Endodermal cell (in vitro differentiated cells): ENCODE data around the gene RNASEH2A. TPM values are rescaled to one million over a fixed set of nuclear protein-coding genes. Genes with fewer than 3 reads are reported as not detected.
A peak's percentile ranks its signal among the peaks of the same experiment; 100 is the strongest.

Source experiments
- DNase-seq: peaks from one replicate; pipeline ENCODE4 v3.0.0-alpha.2; 2017
- H3K27ac ChIP-seq: 2 replicates; pipeline ENCODE4 v1.5.1; 2013; ENCODE audit warnings: mild to moderate bottlenecking, low read depth, low read length, moderate library complexity
- H3K27me3 ChIP-seq: 2 replicates; pipeline ENCODE4 v1.6.1; 2013; ENCODE audit warnings: mild to moderate bottlenecking, low read length, moderate library complexity; ENCODE audit not compliant: insufficient read depth, control insufficient read depth, poor library complexity, severe bottlenecking
- H3K36me3 ChIP-seq: 2 replicates; pipeline ENCODE4 v1.7.0; 2013; ENCODE audit warnings: mild to moderate bottlenecking, low read length, moderate library complexity; ENCODE audit not compliant: control insufficient read depth, insufficient read depth
- H3K4me1 ChIP-seq: one replicate; pipeline ENCODE4 v1.7.0; 2013; ENCODE audit warnings: low read length; ENCODE audit not compliant: control insufficient read depth, insufficient read depth
- H3K4me3 ChIP-seq: 2 replicates; pipeline ENCODE4 v1.5.1; 2013; ENCODE audit warnings: mild to moderate bottlenecking, low read length, moderate library complexity
- H3K9ac ChIP-seq: 2 replicates; pipeline ENCODE4 v1.6.1; 2013; ENCODE audit warnings: mild to moderate bottlenecking, low read length, moderate library complexity; ENCODE audit not compliant: poor library complexity, severe bottlenecking; ENCODE audit errors: extremely low read depth
- H3K9me3 ChIP-seq: 2 replicates; pipeline ENCODE4 v1.6.1; 2013; ENCODE audit warnings: mild to moderate bottlenecking, low read length, moderate library complexity; ENCODE audit not compliant: control insufficient read depth
- H3K27ac Mint-ChIP-seq: 2 replicates; pipeline ENCODE4 v1.8.0; 2020; ENCODE audit warnings: mixed read lengths
- H3K27me3 Mint-ChIP-seq: 2 replicates; pipeline ENCODE4 v1.8.0; 2021; ENCODE audit warnings: mild to moderate bottlenecking, mixed read lengths; ENCODE audit not compliant: insufficient read depth
- H3K36me3 Mint-ChIP-seq: 2 replicates; pipeline ENCODE4 v1.8.0; 2020; ENCODE audit warnings: low read depth, mixed read lengths
- H3K4me1 Mint-ChIP-seq: 2 replicates; pipeline ENCODE4 v1.8.0; 2020; ENCODE audit warnings: mixed read lengths
- H3K4me3 Mint-ChIP-seq: 2 replicates; pipeline ENCODE4 v1.8.0; 2020; ENCODE audit warnings: mild to moderate bottlenecking, moderate library complexity, mixed read lengths
- H3K9me3 Mint-ChIP-seq: 2 replicates; pipeline ENCODE4 v1.8.0; 2020; ENCODE audit warnings: mild to moderate bottlenecking, mixed read lengths
- CTCF ChIP-seq: fragments of 200-600 bp; sonication (generic); conservative IDR thresholded peaks from 2 replicates; pipeline ENCODE4 v1.5.0; 2021; ENCODE audit warnings: antibody characterized with exemption, mild to moderate bottlenecking
- WGBS, 2 experiments: methylation state at CpG; one replicate each; pipeline versions ENCODE4 v1.1.5 to v1.1.7; 2013; ENCODE audit warnings: missing lambda C conversion rate in 2 of 2, mixed read lengths in 1 of 2; ENCODE audit not compliant: insufficient coverage in 1 of 2, insufficient read length in 1 of 2; 5-methylcytosine and 5-hydroxymethylcytosine counted together
- total RNA-seq, 2 donors: library from RNA; stranded (reverse); fragmentation: NEBNext Ultra II Directional in 1 of 2; extraction: Animal tissue kit (Norgen Biotek cat#: 25700) in 1 of 2; gene quantifications; 2 replicates in 1 of 2; 3 replicates in 1 of 2; pipeline ENCODE4 v1.2.1, GENCODE V29; 2021

Gene RNASEH2A
- total RNA-seq, 2 donors from 2014 or later: 51.0 to 97.1 TPM

- H3K4me3 ChIP-seq: peak overlapping the region; percentile 82
- Mint-ChIP-seq H3K27ac (no peak overlapping the region), H3K36me3 (peaks cover 12% of the 10 kb centered on the region), H3K27me3 (no peaks in the 10 kb centered on the region), H3K9me3 (no peaks in the 10 kb centered on the region), H3K4me3 (peak overlapping the region; percentile 59), H3K4me1 (peaks cover 22% of the 10 kb centered on the region)
- H3K36me3 ChIP-seq: no peaks in the 10 kb centered on the region
- no peaks in the 10 kb centered on the region for H3K27me3 ChIP-seq
- peak; percentile 94 for DNase-seq
- 15 to 19% methylated on average over 23 to 43 of the region's 43 CpGs for WGBS, 2 experiments
- H3K27ac ChIP-seq: no peak overlapping the region
- H3K4me1 ChIP-seq: no peaks in the 10 kb centered on the region
- no peak overlapping the region for H3K9ac ChIP-seq
- no peaks in the 10 kb centered on the region for H3K9me3 ChIP-seq
- peak; percentile 98 for TF ChIP-seq CTCF
Measured at GRCh38 chr19:12777217-12778016, 29.0 kb upstream of the RNASEH2A start.

DNA sequence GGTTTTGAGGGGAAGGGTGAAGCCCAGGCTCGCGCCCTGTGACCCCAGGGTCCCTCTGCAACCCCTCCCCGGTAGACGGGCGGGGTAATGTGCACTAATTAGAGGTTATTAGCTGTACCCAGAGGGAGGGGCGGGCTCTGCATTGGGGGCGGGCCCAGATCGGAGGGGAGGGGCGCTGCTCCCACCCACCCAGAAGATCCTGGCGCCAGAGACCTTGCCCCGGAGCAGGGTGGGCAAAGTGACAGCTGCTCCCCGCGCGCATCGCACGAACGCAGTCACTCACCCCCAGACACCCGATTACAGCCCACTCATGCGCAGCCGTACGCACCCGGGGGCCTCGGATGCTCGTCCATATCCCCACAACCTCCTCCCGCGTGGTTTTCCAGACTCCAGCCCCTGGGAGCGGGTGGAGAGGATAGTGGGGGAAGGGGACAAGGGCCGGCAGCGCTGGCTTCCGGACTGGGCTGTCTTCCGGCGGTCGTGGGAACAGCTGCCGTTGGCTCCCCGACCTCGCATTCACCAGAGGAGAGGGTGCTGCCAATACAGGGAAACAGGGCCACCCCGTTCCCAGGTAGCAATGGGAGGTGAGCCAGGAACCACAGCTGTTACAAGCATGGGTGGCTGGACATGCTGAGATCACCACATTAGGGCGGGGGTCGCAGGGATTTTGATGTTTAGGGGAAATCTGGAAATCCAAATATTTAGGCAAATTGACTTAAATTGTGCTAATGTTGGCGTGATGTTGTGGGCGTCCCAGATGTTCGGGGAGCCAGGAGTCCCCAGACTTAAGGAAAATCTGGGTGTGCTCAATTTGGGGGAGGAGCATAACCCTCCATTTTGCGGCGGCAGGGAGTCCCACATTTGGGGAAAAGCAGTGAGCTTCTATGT, 28.1 kb upstream of the RNASEH2A start:
- H3K9me3 ChIP-seq: no peaks in the 10 kb centered on the region
- peak overlapping the region; percentile 81 for H3K27ac Mint-ChIP-seq
- peak; percentile 84 for DNase-seq
- no peak for TF ChIP-seq CTCF
- no peaks in the 10 kb centered on the region for H3K36me3 ChIP-seq
- H3K9me3 Mint-ChIP-seq: no peaks in the 10 kb centered on the region
- H3K4me3 ChIP-seq: peak overlapping the region; percentile 82
- H3K27me3 Mint-ChIP-seq: no peaks in the 10 kb centered on the region
- peaks cover 12% of the 10 kb centered on the region for H3K36me3 Mint-ChIP-seq
- H3K4me1 ChIP-seq: peaks cover under 1% of the 10 kb centered on the region
- peak overlapping the region; percentile 59 for H3K4me3 Mint-ChIP-seq
- no peak overlapping the region for H3K9ac ChIP-seq
- 7 to 18% methylated on average over 12 to 44 of the region's 44 CpGs for WGBS, 2 experiments
- H3K27ac ChIP-seq: peak overlapping the region; percentile 14
- peaks cover 22% of the 10 kb centered on the region for H3K4me1 Mint-ChIP-seq
- no peaks in the 10 kb centered on the region for H3K27me3 ChIP-seq

DNA sequence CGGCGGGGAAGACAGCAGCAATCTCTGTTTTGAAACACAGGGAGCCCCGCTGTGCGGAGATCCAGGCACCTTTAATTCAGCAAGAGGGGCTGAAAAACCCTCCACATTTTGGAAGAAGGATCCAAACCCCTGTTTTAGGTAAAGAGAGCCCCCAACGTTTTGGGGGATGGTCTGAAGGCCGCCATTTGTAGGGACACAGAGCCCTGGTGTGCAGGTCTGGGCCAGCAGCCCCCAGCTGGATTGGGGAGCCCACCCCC, 27.6 kb upstream of the RNASEH2A start:
- Histone ChIP-seq H3K4me1 (peaks cover 4% of the 10 kb centered on the region), H3K9ac (no peak overlapping the region), H3K27me3 (no peaks in the 10 kb centered on the region), H3K36me3 (no peaks in the 10 kb centered on the region), H3K9me3 (no peaks in the 10 kb centered on the region), H3K4me3 (peak overlapping the region; percentile 82), H3K27ac (no peak overlapping the region)
- H3K4me1 Mint-ChIP-seq: peaks cover 21% of the 10 kb centered on the region
- peak overlapping the region; percentile 81 for H3K27ac Mint-ChIP-seq
- no peak for DNase-seq
- H3K27me3 Mint-ChIP-seq: no peaks in the 10 kb centered on the region
- TF ChIP-seq CTCF: no peak
- H3K4me3 Mint-ChIP-seq: peak overlapping the region; percentile 59
- no peaks in the 10 kb centered on the region for H3K9me3 Mint-ChIP-seq
- 39 to 48% methylated on average over 5 to 6 of the region's 6 CpGs for WGBS, 2 experiments
- H3K36me3 Mint-ChIP-seq: peaks cover 7% of the 10 kb centered on the region
